ENCODE data around the gene GALR1. TPM values are rescaled to one million over a fixed set of nuclear protein-coding genes. Genes with fewer than 3 reads are reported as not detected.
"Not testable (repeated sequence)": the region's sequence is repeated elsewhere in the genome, so short reads cannot be mapped to it uniquely, and the experiment has no call there.

Gene GALR1
- total and polyA plus RNA-seq, 2 experiments from 2014 or later = not detected

DNA sequence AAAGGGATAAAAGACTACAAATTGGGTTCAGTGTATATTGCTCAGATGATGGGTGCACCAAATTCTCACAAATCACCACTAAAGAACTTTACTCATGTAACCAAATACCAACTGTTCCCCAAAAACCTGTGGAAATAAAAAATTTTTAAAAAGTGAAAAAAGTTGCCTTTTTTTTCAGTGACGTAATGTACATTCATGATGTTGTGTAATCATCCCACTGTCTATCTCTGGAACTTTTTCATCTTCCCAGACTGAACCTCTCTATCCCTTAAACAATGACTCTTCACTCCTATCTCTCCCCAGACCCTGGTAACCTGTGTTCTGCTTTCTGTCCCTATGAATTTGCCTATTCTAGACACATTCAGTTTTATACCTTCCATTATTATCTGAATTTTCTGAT lies 19.0 kb upstream of the GALR1 start:
- Histone ChIP-seq H3K36me3 (ENCODE audit: low read depth) (no peaks in the 10 kb centered on the region), H3K9me2 (ENCODE audit: insufficient read depth) (no peaks in the 10 kb centered on the region), H3K9ac (no peak overlapping the region), H3K79me2 (ENCODE audit: insufficient read depth) (no peaks in the 10 kb centered on the region), H3F3A (ENCODE audit: insufficient read depth) (no peaks in the 10 kb centered on the region), H3K4me1 (ENCODE audit: insufficient read depth) (no peaks in the 10 kb centered on the region), H2AFZ (no peak overlapping the region), H3K27me3 (replicated peaks; ENCODE audit: insufficient read depth) (peaks cover 17% of the 10 kb centered on the region; the same call in 1 of the 2 replicates), H3K27ac (no peak overlapping the region), H3K9me3 (ENCODE audit: low read depth) (no peaks in the 10 kb centered on the region), H4K20me1 (ENCODE audit: insufficient read depth) (no peaks in the 10 kb centered on the region), H3K4me3 (no peak overlapping the region), H3K4me2 (ENCODE audit: unreplicated experiment) (no peak overlapping the region)
- in situ Hi-C loops (cut with MboI) = no loop called here
- DNase-seq = no peak
- TF ChIP-seq EZH2 (IDR thresholded peaks at IDR 0.05; ENCODE audit: insufficient read depth, poor library complexity, severe bottlenecking) = no peak
- no peak for TF ChIP-seq EZH2phosphoT487 (IDR thresholded peaks at IDR 0.05; ENCODE audit: insufficient read depth, low read depth)
- WGBS, 2 experiments (ENCODE audit: low coverage in 1 of 2, low lambda C conversion rate in 2 of 2, missing lambda C conversion rate in 2 of 2) = 48 to 54% methylated on average over 1 of the region's 1 CpG

DNA sequence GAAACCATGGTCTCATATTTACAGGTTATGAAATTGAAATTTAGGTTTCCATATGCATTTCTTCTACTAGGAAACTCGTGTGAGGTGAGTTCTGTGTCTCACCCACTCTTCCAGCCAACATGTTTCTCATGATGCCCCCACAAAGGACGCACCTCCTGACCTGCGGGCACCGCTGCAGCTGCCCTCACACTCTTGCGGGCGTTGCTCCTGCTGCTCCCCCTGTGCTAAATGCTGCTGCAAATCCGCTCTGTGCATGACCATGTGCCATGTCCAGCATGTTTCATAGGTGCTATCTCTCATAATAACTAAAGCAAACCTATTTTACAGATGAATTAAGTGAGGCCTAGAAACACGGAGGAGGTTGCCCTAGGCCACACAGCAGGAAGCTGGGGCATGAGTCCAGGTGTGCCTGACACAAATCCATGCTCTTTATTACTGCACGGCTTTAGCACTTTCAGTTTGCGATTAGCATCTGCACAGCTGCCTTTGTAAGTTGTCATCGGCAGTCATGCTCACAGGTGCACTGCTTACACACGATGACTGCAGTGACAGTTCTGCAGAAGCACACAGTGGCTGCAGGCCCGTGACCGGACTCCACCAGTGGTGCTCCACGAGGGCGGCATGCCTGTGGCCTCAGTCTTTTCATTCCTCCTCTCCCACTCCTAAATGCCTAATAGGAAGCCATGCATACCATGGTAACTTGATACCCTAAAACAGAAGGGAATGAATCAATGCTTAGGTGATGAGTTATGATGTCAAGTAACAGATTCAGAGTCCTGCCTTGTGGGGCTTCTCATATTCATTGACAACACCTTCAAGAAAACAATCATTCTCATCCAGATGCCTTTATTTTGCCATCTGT lies 14.9 kb upstream of the GALR1 start:
- no peaks in the 10 kb centered on the region for H3K4me1 ChIP-seq (ENCODE audit: insufficient read depth)
- no peaks in the 10 kb centered on the region for H3K36me3 ChIP-seq (ENCODE audit: low read depth)
- H3K4me3 ChIP-seq = no peak overlapping the region
- 0 out of 2 replicates have a peak, but pooled peaks cover 14% of the 10 kb centered on the region for H3K27me3 ChIP-seq (replicated peaks; ENCODE audit: insufficient read depth)
- H3K4me2 ChIP-seq (ENCODE audit: unreplicated experiment) = no peak overlapping the region
- H4K20me1 ChIP-seq (ENCODE audit: insufficient read depth) = no peaks in the 10 kb centered on the region
- H2AFZ ChIP-seq = no peak overlapping the region
- H3K79me2 ChIP-seq (ENCODE audit: insufficient read depth) = no peaks in the 10 kb centered on the region
- no peak for TF ChIP-seq EZH2phosphoT487 (IDR thresholded peaks at IDR 0.05; ENCODE audit: insufficient read depth, low read depth)
- TF ChIP-seq EZH2 (IDR thresholded peaks at IDR 0.05; ENCODE audit: insufficient read depth, poor library complexity, severe bottlenecking) = no peak
- 44 to 46% methylated on average over 16 of the region's 16 CpGs for WGBS, 2 experiments (ENCODE audit: low coverage in 1 of 2, low lambda C conversion rate in 2 of 2, missing lambda C conversion rate in 2 of 2)
- in situ Hi-C loops (cut with MboI) = no loop called here
- no peak for DNase-seq
- no peak overlapping the region for H3K9ac ChIP-seq
- H3F3A ChIP-seq (ENCODE audit: insufficient read depth) = no peaks in the 10 kb centered on the region
- no peak overlapping the region for H3K27ac ChIP-seq
- no peaks in the 10 kb centered on the region for H3K9me2 ChIP-seq (ENCODE audit: insufficient read depth)
- H3K9me3 ChIP-seq (ENCODE audit: low read depth) = peaks cover 4% of the 10 kb centered on the region

DNA sequence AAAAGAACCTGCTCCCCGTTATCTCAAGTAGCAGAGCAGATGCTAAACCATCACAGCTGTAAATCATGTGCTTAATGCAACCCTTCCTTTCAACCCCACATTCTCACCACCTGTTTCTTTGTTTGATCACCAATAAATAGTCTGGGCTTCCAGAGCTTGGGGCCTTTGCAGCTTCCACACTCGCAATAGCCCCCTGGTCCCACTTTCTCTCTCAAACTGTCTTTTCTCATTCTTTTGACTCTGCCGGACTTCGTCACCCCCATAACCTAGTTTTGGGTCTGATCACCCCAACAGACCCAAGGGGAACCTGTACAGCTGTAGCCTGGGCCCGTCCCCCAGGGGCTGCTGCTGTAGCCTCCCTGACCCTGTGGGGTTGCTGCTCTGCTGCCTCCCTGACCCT lies 10.4 kb upstream of the GALR1 start:
- H3K4me3 ChIP-seq; H3K9me2 ChIP-seq (ENCODE audit: insufficient read depth); H3K4me2 ChIP-seq (ENCODE audit: unreplicated experiment); H3K79me2 ChIP-seq (ENCODE audit: insufficient read depth); in situ Hi-C loops (cut with MboI); H3K27me3 ChIP-seq (replicated peaks; ENCODE audit: insufficient read depth); H3F3A ChIP-seq (ENCODE audit: insufficient read depth); H3K36me3 ChIP-seq (ENCODE audit: low read depth); H3K27ac ChIP-seq; H3K4me1 ChIP-seq (ENCODE audit: insufficient read depth); H3K9ac ChIP-seq; H2AFZ ChIP-seq; H3K9me3 ChIP-seq (ENCODE audit: low read depth); H4K20me1 ChIP-seq (ENCODE audit: insufficient read depth): not testable (repeated sequence)
- DNase-seq = peak; percentile 19
- WGBS, 2 experiments (ENCODE audit: low coverage in 1 of 2, low lambda C conversion rate in 2 of 2, missing lambda C conversion rate in 2 of 2) = 47 to 62% methylated on average over 5 of the region's 5 CpGs

DNA sequence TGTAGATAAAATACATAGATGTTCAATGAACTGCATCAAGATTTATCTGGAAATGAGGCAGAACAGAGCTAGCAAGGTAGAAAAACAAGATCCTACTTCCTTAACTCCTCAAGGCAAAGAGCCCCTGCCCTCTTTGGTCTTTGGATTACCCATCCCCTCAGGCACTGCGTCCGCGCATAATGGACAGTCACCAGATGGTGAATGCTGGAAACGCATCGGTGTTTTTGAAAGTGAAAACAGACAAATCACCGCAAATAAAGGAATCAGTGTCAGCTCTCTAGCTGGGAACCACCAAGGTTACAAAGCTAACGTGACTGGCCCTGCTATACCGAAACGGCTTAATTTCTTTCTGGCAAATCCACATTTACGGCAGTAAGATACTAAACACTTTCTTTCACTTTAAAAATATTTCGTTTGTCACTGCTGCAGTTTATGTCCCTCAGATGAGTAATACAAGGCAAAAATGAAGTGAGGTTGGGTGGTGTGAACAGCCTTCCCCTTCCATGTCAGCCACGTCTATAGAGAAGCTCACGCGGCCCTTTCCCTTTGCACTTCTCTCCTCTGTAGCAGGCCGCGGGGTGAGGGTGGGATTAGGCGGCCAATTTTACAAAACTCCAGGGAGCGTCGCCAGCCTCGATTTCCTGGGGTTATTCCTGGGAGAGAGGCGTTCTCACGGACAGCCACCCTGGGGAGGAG lies 627 bp upstream of the GALR1 start:
- no peaks in the 10 kb centered on the region for H3K36me3 ChIP-seq (ENCODE audit: low read depth)
- TF ChIP-seq EZH2phosphoT487 (IDR thresholded peaks at IDR 0.05; ENCODE audit: insufficient read depth, low read depth) = no peak
- TF ChIP-seq EZH2 (IDR thresholded peaks at IDR 0.05; ENCODE audit: insufficient read depth, poor library complexity, severe bottlenecking) = peak; percentile 89
- no peaks in the 10 kb centered on the region for H3K9me3 ChIP-seq (ENCODE audit: low read depth)
- DNase-seq = no peak
- H3K4me1 ChIP-seq (ENCODE audit: insufficient read depth) = no peaks in the 10 kb centered on the region
- no peaks in the 10 kb centered on the region for H3F3A ChIP-seq (ENCODE audit: insufficient read depth)
- no peaks in the 10 kb centered on the region for H3K9me2 ChIP-seq (ENCODE audit: insufficient read depth)
- H3K27ac ChIP-seq = no peak overlapping the region
- no peak overlapping the region for H3K9ac ChIP-seq
- H2AFZ ChIP-seq = no peak overlapping the region
- peak overlapping the region; percentile 45 for H3K4me3 ChIP-seq
- WGBS, 2 experiments (ENCODE audit: low coverage in 1 of 2, low lambda C conversion rate in 2 of 2, missing lambda C conversion rate in 2 of 2) = 4 to 5% methylated on average over 18 to 21 of the region's 22 CpGs
- no peaks in the 10 kb centered on the region for H4K20me1 ChIP-seq (ENCODE audit: insufficient read depth)
- in situ Hi-C loops (cut with MboI) = no loop called here
- H3K27me3 ChIP-seq (replicated peaks; ENCODE audit: insufficient read depth) = peaks cover 45% of the 10 kb centered on the region
- no peaks in the 10 kb centered on the region for H3K79me2 ChIP-seq (ENCODE audit: insufficient read depth)
- peak overlapping the region; percentile 20 for H3K4me2 ChIP-seq (ENCODE audit: unreplicated experiment)

Data from GM23248 (cell line).